NCI-H1048 (cell line): ENCODE measurements around the gene ZDHHC7.
A peak's percentile ranks its signal among the peaks of the same experiment; 100 is the strongest.

Experiments
- DNase-seq: peaks from one replicate; lab custom pipeline; 2025; lab: John Stamatoyannopoulos, UW

ZDHHC7 gene

GRCh38 chr16:84964386-84965128, 46.8 kb downstream of the ZDHHC7 start:
- no peak for DNase-seq

GRCh38 chr16:84963066-84963465, 48.3 kb downstream of the ZDHHC7 start:
- no peak for DNase-seq

GRCh38 chr16:84960942-84961341, 50.4 kb downstream of the ZDHHC7 start:
- DNase-seq, result no peak

- no peak for DNase-seq
Observed at GRCh38 chr16:84959784-84960417, 51.4 kb downstream of the ZDHHC7 start.

- DNase-seq, result no peak
Observed at GRCh38 chr16:84959045-84959576, 52.2 kb downstream of the ZDHHC7 start.

- no peak for DNase-seq
Observed at GRCh38 chr16:84957792-84958191, 53.5 kb downstream of the ZDHHC7 start.

- DNase-seq, result no peak
Observed at GRCh38 chr16:84957192-84957591, 54.1 kb downstream of the ZDHHC7 start.

GRCh38 chr16:84955427-84955826, 55.9 kb downstream of the ZDHHC7 start:
- DNase-seq, result no peak

- DNase-seq, result no peak
Observed at GRCh38 chr16:84953190-84953746, 58.1 kb downstream of the ZDHHC7 start.

GRCh38 chr16:84952335-84953189, 58.8 kb downstream of the ZDHHC7 start:
- peak; percentile 2 for DNase-seq

- no peak for DNase-seq
Observed at GRCh38 chr16:84950906-84951305, 60.4 kb downstream of the ZDHHC7 start.

- DNase-seq, result no peak
Observed at GRCh38 chr16:84949772-84950436, 61.4 kb downstream of the ZDHHC7 start.

GRCh38 chr16:84948851-84949610, 62.3 kb downstream of the ZDHHC7 start:
- DNase-seq, result no peak

GRCh38 chr16:84947996-84948850, 63.1 kb downstream of the ZDHHC7 start:
- no peak for DNase-seq

- DNase-seq, result no peak
Observed at GRCh38 chr16:84947022-84947421, 64.3 kb downstream of the ZDHHC7 start.

- DNase-seq, result no peak
Observed at GRCh38 chr16:84943620-84944019, 67.7 kb downstream of the ZDHHC7 start.

- DNase-seq, result no peak
Observed at GRCh38 chr16:84942786-84943185, 68.5 kb downstream of the ZDHHC7 start.

GRCh38 chr16:84941921-84942320, 69.4 kb downstream of the ZDHHC7 start:
- no peak for DNase-seq

GRCh38 chr16:84940670-84941551, 70.4 kb downstream of the ZDHHC7 start:
- DNase-seq, result no peak
